RWPE2 (cell line): ENCODE measurements around the gene LAPTM4A.
A peak's percentile ranks its signal among the peaks of the same experiment; 100 is the strongest.

Source experiments
- ATAC-seq: fragments of 200-7000 bp; cut with Tn5 transposase; 3 replicates; pipeline ENCODE4 v1.9.1; 2021; ENCODE audit warnings: low read depth
- DNase-seq: peaks from one replicate; pipeline ENCODE4 v3.0.0-alpha.2; 2020; ENCODE audit warnings: low spot score
- H3K27ac ChIP-seq: fragments of 450-650 bp; 2 replicates; pipeline ENCODE4 v1.5.1; 2017; ENCODE audit warnings: mild to moderate bottlenecking; ENCODE audit not compliant: poor library complexity, severe bottlenecking
- H3K27me3 ChIP-seq: fragments of 250-450 bp; sonication (Bioruptor Pico); 2 replicates; pipeline ENCODE4 v1.5.1; 2021; ENCODE audit warnings: mild to moderate bottlenecking, moderate library complexity; ENCODE audit not compliant: insufficient read depth, poor library complexity, severe bottlenecking
- H3K36me3 ChIP-seq: fragments of 250-450 bp; sonication (Bioruptor Pico); 2 replicates; pipeline ENCODE4 v1.5.1; 2020; ENCODE audit warnings: low read depth, mild to moderate bottlenecking, moderate library complexity
- H3K4me1 ChIP-seq: fragments of 250-450 bp; sonication (Bioruptor Pico); 2 replicates; pipeline ENCODE4 v1.5.1; 2021; ENCODE audit warnings: mild to moderate bottlenecking, moderate library complexity; ENCODE audit not compliant: insufficient read depth, poor library complexity, severe bottlenecking
- H3K4me3 ChIP-seq: fragments of 250-450 bp; sonication (Bioruptor Pico); 2 replicates; pipeline ENCODE4 v1.5.1; 2021; ENCODE audit warnings: mild to moderate bottlenecking, moderate library complexity; ENCODE audit not compliant: severe bottlenecking
- H3K9me3 ChIP-seq: fragments of 250-450 bp; sonication (Bioruptor Pico); 2 replicates; pipeline ENCODE4 v1.5.1; 2021; ENCODE audit warnings: mild to moderate bottlenecking, moderate library complexity; ENCODE audit not compliant: severe bottlenecking
- TF ChIP-seq, protein P1 (sequence below): fragments of 450-650 bp; IDR thresholded peaks from one replicate; pipeline ENCODE4 v1.5.1; 2017; ENCODE audit warnings: mild to moderate bottlenecking, moderate library complexity; ENCODE audit not compliant: poor library complexity, severe bottlenecking

Gene LAPTM4A

DNA sequence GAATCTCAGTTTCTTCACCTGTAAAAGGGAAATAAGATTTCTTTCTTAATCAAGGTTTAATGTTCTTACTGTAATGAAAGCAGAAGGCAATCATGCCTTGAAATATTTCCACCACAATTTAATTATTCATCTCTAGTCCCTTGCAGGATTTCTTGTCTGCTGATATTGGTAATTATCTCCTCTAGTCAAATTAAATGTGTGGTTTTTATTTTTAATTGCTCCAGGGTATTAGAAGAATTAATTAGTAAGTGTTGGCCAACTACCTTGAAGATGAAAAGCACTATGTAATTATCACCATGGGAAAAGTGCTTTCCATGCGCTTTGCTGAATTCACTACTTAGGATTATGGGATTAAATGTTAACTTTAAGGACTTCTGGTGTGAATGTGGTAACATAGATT, 8.7 kb upstream of the LAPTM4A start:
- Histone ChIP-seq H3K36me3 (no peaks in the 10 kb centered on the region), H3K27ac (no peak overlapping the region), H3K4me1 (peaks cover 7% of the 10 kb centered on the region), H3K4me3 (no peak overlapping the region), H3K27me3 (no peaks in the 10 kb centered on the region), H3K9me3 (no peaks in the 10 kb centered on the region)
- DNase-seq, result no peak
- TF ChIP-seq, protein P1, sequence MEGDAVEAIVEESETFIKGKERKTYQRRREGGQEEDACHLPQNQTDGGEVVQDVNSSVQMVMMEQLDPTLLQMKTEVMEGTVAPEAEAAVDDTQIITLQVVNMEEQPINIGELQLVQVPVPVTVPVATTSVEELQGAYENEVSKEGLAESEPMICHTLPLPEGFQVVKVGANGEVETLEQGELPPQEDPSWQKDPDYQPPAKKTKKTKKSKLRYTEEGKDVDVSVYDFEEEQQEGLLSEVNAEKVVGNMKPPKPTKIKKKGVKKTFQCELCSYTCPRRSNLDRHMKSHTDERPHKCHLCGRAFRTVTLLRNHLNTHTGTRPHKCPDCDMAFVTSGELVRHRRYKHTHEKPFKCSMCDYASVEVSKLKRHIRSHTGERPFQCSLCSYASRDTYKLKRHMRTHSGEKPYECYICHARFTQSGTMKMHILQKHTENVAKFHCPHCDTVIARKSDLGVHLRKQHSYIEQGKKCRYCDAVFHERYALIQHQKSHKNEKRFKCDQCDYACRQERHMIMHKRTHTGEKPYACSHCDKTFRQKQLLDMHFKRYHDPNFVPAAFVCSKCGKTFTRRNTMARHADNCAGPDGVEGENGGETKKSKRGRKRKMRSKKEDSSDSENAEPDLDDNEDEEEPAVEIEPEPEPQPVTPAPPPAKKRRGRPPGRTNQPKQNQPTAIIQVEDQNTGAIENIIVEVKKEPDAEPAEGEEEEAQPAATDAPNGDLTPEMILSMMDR, result no peak
- ATAC-seq, result no peak

DNA sequence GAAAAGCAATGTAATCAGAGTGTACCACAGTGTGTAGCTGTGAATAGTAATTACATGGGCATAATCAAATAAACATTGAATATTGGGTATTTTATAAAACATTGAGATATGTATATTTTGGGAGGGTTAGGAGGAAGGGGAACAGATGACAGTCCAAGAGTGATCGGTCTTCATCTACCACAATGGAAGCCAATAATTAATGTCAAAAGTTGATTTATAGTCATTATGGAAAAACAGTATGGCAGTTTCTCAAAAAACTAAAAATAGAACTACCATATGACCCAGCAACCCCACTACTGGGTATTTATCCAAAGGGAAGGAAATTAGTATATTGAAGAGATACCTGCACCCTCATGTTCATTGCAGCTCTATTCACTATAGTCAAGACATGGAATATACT, 5.8 kb upstream of the LAPTM4A start:
- no peak for DNase-seq

DNA sequence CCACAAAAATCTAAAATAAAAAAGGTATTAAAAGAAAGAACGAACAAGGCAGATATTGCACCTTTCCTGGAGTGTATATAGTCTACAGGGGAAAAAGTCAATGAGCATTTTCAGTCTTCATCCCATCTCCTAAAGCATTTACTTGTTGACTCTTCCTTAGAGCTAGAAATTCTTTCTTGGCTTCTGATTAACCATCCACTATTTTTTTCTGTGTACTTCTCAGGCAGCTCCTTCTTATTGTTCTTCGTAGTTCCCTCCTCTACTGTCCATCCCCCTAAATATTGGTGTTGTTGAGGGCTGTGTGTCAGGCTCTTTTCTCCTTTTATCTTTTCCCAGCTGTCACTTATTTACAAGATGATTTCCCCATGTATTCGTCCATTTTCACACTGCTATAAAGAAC, 3.5 kb upstream of the LAPTM4A start:
- no peak overlapping the region for H3K27ac ChIP-seq
- ATAC-seq, result no peak
- no peak overlapping the region for H3K4me3 ChIP-seq
- peaks cover 5% of the 10 kb centered on the region; the same call in 1 of the 2 replicates for H3K36me3 ChIP-seq
- H3K4me1 ChIP-seq, result peaks cover 8% of the 10 kb centered on the region
- H3K9me3 ChIP-seq, result no peaks in the 10 kb centered on the region
- no peak for DNase-seq
- no peaks in the 10 kb centered on the region for H3K27me3 ChIP-seq
- TF ChIP-seq, protein P1, result no peak

More for the DNA sequence above, 5.8 kb upstream of the LAPTM4A start:
- no peaks in the 10 kb centered on the region for H3K36me3 ChIP-seq
- peaks cover 8% of the 10 kb centered on the region for H3K4me1 ChIP-seq
- no peaks in the 10 kb centered on the region for H3K27me3 ChIP-seq
- TF ChIP-seq, protein P1, result no peak
- H3K27ac ChIP-seq, result no peak overlapping the region
- no peak for ATAC-seq
- H3K9me3 ChIP-seq, result no peaks in the 10 kb centered on the region
- H3K4me3 ChIP-seq, result no peak overlapping the region

DNA sequence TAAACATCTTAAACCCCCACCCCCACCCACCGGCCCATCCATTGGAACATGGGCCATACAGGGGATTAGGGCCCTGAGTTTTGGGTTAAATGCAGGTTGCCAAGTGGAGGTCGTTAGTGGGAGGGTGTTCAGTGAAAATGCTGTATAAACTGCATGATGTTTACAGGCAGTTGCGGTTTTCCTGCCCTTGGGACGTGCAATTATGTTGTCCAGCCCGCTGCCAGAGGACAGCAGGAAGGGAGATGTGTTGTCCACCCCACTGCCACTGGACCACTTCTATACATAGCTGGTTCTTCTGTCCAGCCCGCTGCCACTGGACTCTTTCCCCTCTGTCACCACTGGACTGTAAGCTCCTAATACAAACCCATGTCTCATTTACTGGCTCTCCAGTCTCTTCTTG, 2.7 kb upstream of the LAPTM4A start:
- no peak overlapping the region for H3K4me3 ChIP-seq
- H3K9me3 ChIP-seq, result no peaks in the 10 kb centered on the region
- H3K27ac ChIP-seq, result no peak overlapping the region
- ATAC-seq, result no peak
- DNase-seq, result no peak
- peaks cover 13% of the 10 kb centered on the region for H3K4me1 ChIP-seq
- TF ChIP-seq, protein P1, result no peak
- H3K36me3 ChIP-seq, result peaks cover 9% of the 10 kb centered on the region
- H3K27me3 ChIP-seq, result no peaks in the 10 kb centered on the region

DNA sequence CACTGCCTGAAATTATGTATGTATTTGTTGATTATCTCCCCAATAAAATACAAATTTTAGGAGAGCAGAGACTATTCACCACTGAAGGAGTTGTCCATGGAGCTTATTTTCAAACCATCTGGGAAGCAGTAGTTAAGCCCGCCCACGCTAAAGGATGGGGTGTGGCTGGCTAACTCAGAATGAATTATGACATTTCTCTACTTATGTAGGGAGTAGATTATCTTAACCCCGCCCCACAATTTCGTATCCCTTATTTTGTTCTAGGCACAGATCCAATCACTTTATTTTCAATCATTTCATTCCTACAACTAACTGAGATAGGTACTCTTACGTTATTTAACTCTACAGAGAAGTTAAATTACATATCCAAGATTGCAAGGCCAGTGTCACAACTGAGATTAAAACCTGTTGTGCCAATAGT, 1.4 kb upstream of the LAPTM4A start:
- peaks cover 26% of the 10 kb centered on the region for H3K4me1 ChIP-seq
- H3K27ac ChIP-seq, result peak overlapping the region; percentile 93
- H3K9me3 ChIP-seq, result no peaks in the 10 kb centered on the region
- peak overlapping the region; percentile 67 for H3K4me3 ChIP-seq
- H3K36me3 ChIP-seq, result peaks cover 13% of the 10 kb centered on the region
- TF ChIP-seq, protein P1, result no peak
- ATAC-seq (peak; percentile 40), DNase-seq (peak; percentile 75)
- H3K27me3 ChIP-seq, result no peaks in the 10 kb centered on the region
